ENCODE measurements around the gene YAF2. TPM values are rescaled to one million over a fixed set of nuclear protein-coding genes. Genes with fewer than 3 reads are reported as not detected.

Gene YAF2
- total and polyA plus RNA-seq, 10 donors, result 15.9 to 83.7 (median 49.2) TPM

- no peaks in the 10 kb centered on the region for H3K9me3 ChIP-seq
- no peaks in the 10 kb centered on the region for H3K27me3 ChIP-seq (replicated peaks in 1 of 7)
- no peak overlapping the region for H3K4me3 ChIP-seq
- intact Hi-C loops (cut with DNase I; ENCODE audit: low total_unique reads), result no loop called here
- DNase-seq, result no peak
- TF ChIP-seq POLR2A (IDR thresholded peaks at IDR 0.05) (no peak), CTCF (IDR thresholded peaks at IDR 0.05 in 8 of 11, conservative IDR thresholded peaks at IDR 0.05 in 3 of 11) (no peak), POLR2AphosphoS5 (IDR thresholded peaks at IDR 0.05) (no peak)
- H3K4me1 ChIP-seq, result peaks cover 0 to 13% (median 2%) of the 10 kb centered on the region in 6 donors
- no peak overlapping the region for H3K27ac ChIP-seq
- peaks cover 0 to 88% (median 19%) of the 10 kb centered on the region in 6 donors for H3K36me3 ChIP-seq
These were observed 39.0 kb downstream of the YAF2 start for GRCh38 chr12:42199007-42199406.

- intact Hi-C loops (cut with DNase I; ENCODE audit: low total_unique reads), result no loop called here
- 92 to 96% (median 95%) methylated on average over 7 of the region's 7 CpGs for WGBS, 5 donors
- H3K27ac ChIP-seq, result no peak overlapping the region
These were observed 41.1 kb downstream of the YAF2 start for GRCh38 chr12:42196723-42197603.

GRCh38 chr12:42192686-42193085 lies 45.4 kb downstream of the YAF2 start:
- Histone ChIP-seq H3K27me3 (replicated peaks in 1 of 7) (no peaks in the 10 kb centered on the region), H3K4me1 (peaks cover 0 to 8% (median 0%) of the 10 kb centered on the region in 6 donors), H3K36me3 (peaks cover 0 to 67% (median 22%) of the 10 kb centered on the region in 6 donors), H3K9me3 (no peaks in the 10 kb centered on the region), H3K4me3 (no peak overlapping the region), H3K27ac (no peak overlapping the region)
- no peak for DNase-seq
- TF ChIP-seq POLR2AphosphoS5 (IDR thresholded peaks at IDR 0.05) (no peak), CTCF (IDR thresholded peaks at IDR 0.05 in 8 of 11, conservative IDR thresholded peaks at IDR 0.05 in 3 of 11) (no peak), POLR2A (IDR thresholded peaks at IDR 0.05) (no peak)
- intact Hi-C loops (cut with DNase I; ENCODE audit: low total_unique reads), result no loop called here
- WGBS, 5 donors, result 91 to 100% (median 96%) methylated on average over 6 of the region's 6 CpGs

More at GRCh38 chr12:42196723-42197603, 41.1 kb downstream of the YAF2 start:
- Histone ChIP-seq H3K36me3 (peaks cover 0 to 91% (median 29%) of the 10 kb centered on the region in 6 donors), H3K9me3 (no peaks in the 10 kb centered on the region), H3K4me1 (peaks cover 0 to 13% (median 2%) of the 10 kb centered on the region in 6 donors), H3K4me3 (no peak overlapping the region), H3K27me3 (replicated peaks in 1 of 7) (no peaks in the 10 kb centered on the region)
- no peak for DNase-seq
- TF ChIP-seq POLR2A (IDR thresholded peaks at IDR 0.05) (no peak), CTCF (IDR thresholded peaks at IDR 0.05 in 8 of 11, conservative IDR thresholded peaks at IDR 0.05 in 3 of 11) (no peak), POLR2AphosphoS5 (IDR thresholded peaks at IDR 0.05) (no peak)

GRCh38 chr12:42192258-42192657 lies 45.8 kb downstream of the YAF2 start:
- Histone ChIP-seq H3K4me3 (no peak overlapping the region), H3K27me3 (replicated peaks in 1 of 7) (no peaks in the 10 kb centered on the region), H3K36me3 (peaks cover 0 to 62% (median 19%) of the 10 kb centered on the region in 6 donors), H3K9me3 (no peaks in the 10 kb centered on the region), H3K27ac (no peak overlapping the region), H3K4me1 (peaks cover 0 to 12% (median under 1%) of the 10 kb centered on the region in 6 donors)
- no peak for TF ChIP-seq POLR2A (IDR thresholded peaks at IDR 0.05)
- no peak for TF ChIP-seq CTCF (IDR thresholded peaks at IDR 0.05 in 8 of 11, conservative IDR thresholded peaks at IDR 0.05 in 3 of 11)
- TF ChIP-seq POLR2AphosphoS5 (IDR thresholded peaks at IDR 0.05), result no peak
- no peak for DNase-seq
- intact Hi-C loops (cut with DNase I; ENCODE audit: low total_unique reads), result no loop called here
- WGBS, 5 donors, result 81 to 100% (median 91%) methylated on average over 1 of the region's 1 CpG
